Right lobe of liver (tissue), 4 donors: ENCODE data around the gene FABP7.

Source experiments
- CTCF ChIP-seq, 4 donors: fragments of 200-600 bp in 3 of 4; fragments of 450-650 bp in 1 of 4; IDR thresholded peaks; one replicate each; pipeline versions ENCODE4 v1.5.1 to v1.8.0; 2016 to 2022; ENCODE audit warnings: antibody characterized with exemption in 4 of 4, mild to moderate bottlenecking in 2 of 4
- POLR2A ChIP-seq: fragments of 450-650 bp; IDR thresholded peaks from one replicate; pipeline ENCODE4 v1.6.1; 2017; ENCODE audit warnings: antibody characterized with exemption, mild to moderate bottlenecking
- donor health status: DM: no; HTN: no; CAD: no.
- donor health status: DM: no; HTN: no; CAD: no.
- donor health status: DM: no; HTN: yes; CAD: no.

GRCh38 chr6:122799916-122800686 lies 20.6 kb downstream of the FABP7 start:
- TF ChIP-seq POLR2A (no peak), CTCF (IDR thresholded peaks at IDR 0.05) (no peak)
